Upper lobe of left lung (tissue), 4 donors: ENCODE measurements around the gene BTBD10.

Experiments
- CTCF ChIP-seq, 6 experiments: fragments of 450-650 bp in 4 of 6; fragments of 200-600 bp in 2 of 6; sonication (generic) in 2 of 6; IDR thresholded peaks; one replicate each; pipeline ENCODE4 v1.5.1; 2016 to 2019; ENCODE audit warnings: antibody characterized with exemption in 6 of 6
- EP300 ChIP-seq, 4 donors: sonication (generic); formaldehyde crosslinking; IDR thresholded peaks; one replicate each; pipeline ENCODE4 v1.5.1; 2017; ENCODE audit warnings: antibody characterized with exemption in 4 of 4, control low read depth in 2 of 4
- POLR2A ChIP-seq, 4 donors: fragments of 450-650 bp; IDR thresholded peaks; one replicate each; pipeline ENCODE4 v1.5.1; 2016 to 2017; ENCODE audit warnings: antibody characterized with exemption in 4 of 4, mild to moderate bottlenecking in 2 of 4
- POLR2AphosphoS5 ChIP-seq, 2 donors: sonication (generic); formaldehyde crosslinking; IDR thresholded peaks; one replicate each; pipeline ENCODE4 v1.5.1; 2017; ENCODE audit warnings: antibody characterized with exemption in 2 of 2

DNA sequence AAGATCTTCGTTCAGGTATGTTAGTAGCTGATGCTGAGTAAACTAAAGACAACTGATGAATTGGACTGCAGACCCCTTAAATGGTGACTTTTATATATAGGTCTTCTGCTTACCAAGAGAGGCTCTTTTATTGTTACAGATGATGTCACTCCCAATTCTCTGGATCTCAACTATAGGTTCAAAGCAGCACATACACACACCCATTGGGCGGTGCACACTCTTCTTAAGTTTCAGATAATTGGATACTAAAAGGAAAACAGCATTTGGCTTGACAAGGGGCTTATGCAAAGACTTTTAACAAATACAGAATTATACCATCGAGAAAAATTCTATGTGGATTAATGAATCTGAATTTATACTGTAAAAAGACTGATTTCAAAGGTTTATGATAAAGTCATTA lies 32.9 kb upstream of the BTBD10 start, which contains the start of gene PTH:
- no peak for TF ChIP-seq POLR2AphosphoS5 (IDR thresholded peaks at IDR 0.05)
- TF ChIP-seq CTCF (IDR thresholded peaks at IDR 0.05) = no peak
- TF ChIP-seq POLR2A (IDR thresholded peaks at IDR 0.05) = no peak
- no peak for TF ChIP-seq EP300 (IDR thresholded peaks at IDR 0.05)
